ENCODE data around the gene USP25.

The USP25 gene

GRCh38 chr21:15763359-15763758, 33.6 kb downstream of the USP25 start:
- peak; percentile 8 for DNase-seq (ENCODE audit: low spot score)

DNA sequence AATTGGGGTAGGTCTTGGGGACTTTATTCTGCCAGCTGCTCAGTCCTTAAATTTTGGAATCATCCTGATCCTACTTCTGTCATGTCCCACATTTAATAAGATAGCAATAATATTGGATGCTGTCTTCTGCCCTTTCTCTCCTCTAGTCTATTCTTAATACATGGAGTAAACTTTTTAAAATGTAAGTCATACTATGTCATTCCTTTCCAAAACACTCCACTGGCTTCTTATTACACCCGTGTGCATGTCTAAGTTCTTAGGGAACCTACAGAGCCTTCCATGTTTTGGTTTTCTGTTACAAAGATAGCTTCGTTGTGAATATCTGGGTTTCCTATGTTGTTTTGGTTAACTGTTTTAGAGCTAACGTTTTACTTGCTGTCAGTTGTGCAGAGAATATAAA, 35.1 kb downstream of the USP25 start:
- no peak for DNase-seq (ENCODE audit: low spot score)

DNA sequence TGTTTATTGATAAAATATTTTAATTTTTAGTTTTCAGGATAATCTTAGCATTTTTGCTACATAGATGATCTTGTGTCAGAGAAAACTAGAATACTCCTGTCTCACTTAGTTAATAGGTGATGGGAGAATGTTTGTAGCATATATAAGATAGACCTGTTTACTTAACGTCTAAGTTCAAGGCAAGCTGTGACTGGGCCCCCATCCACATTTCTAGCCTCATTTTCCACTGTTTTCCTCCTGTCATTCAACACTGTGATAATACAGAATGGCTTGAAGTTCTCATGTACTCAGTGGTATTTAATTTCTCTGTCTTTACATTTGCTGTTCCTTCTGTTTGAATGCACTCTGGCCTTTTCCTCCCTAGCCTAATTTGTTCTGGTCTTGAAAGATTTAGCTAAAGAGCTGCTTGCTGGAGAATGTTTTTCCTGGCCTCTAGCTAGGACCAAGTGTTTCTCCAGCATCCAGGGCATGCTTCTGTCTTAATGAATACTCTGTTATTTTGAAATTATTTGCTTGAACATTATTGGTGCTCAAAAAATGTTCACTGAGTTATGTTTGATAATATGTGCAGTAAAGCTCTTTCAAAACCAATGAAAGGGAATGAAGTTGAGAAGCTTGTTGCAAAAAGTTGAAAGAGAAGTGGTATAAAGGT, 37.3 kb downstream of the USP25 start:
- no peak for DNase-seq (ENCODE audit: low spot score)

GRCh38 chr21:15768045-15768601, 38.3 kb downstream of the USP25 start:
- DNase-seq (ENCODE audit: low spot score) = no peak

DNA sequence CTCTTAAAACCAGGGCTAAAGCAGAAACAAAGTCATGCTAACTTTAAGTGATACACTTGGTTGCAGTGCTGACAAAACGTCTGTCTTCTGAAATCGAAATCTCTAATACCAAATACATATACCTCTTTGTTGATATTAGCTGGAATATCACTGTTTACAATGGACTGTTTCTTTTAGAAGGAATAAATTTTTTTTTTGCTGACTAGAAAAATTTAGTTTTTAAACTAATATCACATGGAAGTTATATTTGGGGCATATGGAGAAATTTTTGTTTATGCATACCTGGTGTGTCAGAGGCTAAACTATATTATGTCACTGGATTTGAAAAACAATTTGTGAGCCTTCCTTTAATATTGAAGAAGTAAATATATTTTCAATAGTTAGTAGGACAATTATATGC, 39.1 kb downstream of the USP25 start:
- no peak for DNase-seq (ENCODE audit: low spot score)

DNA sequence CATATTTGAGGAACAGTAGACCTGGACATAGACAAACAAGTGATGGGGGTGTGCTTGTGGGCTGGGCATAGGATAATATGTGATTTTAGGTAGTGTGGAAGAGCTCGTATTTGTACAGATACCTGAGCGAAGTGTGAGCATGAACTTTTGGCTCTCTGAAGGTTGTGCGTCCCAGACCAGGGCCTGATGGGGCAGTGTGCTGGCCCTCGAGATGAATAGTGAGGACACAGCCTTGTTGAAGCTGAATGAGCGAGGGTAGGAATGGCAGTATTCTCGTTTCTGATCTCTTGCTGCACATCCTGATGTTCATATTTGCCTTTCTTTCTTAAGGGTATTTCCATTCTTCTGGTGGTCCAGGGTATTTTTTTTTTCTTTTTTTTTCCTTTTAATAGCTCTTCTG, 41.5 kb downstream of the USP25 start:
- no peak for DNase-seq (ENCODE audit: low spot score)

- no peak for DNase-seq (ENCODE audit: low spot score)
These were observed 42.9 kb downstream of the USP25 start for GRCh38 chr21:15772654-15773053.

DNA sequence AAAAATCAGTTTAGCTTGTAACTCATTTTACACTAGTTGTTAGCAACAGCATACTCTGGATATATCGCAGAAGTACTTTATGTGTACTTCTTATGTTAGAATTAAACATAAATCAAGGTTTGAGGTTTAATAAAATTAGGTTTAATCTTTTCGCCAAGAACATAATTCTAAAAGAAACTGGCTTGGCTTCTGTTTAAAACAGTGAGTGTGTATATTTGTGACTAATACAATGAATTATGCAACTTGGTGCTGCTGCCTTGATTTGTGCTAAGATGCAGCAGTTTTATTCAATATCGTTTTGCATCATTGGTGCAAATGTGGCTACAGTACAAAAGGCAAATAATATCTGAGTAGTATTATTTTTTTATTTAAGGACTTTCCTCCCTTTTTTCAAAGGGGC, 44.8 kb downstream of the USP25 start:
- DNase-seq (ENCODE audit: low spot score) = no peak

GRCh38 chr21:15775291-15775690, 45.5 kb downstream of the USP25 start:
- no peak for DNase-seq (ENCODE audit: low spot score)

DNA sequence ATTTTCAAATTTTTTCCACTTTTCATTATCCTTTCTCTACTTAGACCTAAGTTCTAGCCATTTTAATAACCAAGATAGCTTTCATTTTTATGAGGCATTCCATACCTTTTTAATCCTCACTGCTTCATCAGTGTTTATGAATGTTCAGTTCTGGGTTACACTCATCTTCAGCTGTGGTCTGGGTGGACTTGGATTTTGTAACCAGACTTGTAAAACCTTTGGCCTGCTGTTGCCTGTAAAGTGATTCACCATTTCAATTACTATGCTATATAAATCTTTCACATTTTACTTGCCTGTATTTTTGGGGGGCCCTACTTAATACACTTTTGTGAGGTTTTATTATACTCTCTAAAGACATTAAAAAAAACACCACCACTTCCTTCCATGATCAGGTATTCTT, 46.2 kb downstream of the USP25 start:
- DNase-seq (ENCODE audit: low spot score) = no peak

DNA sequence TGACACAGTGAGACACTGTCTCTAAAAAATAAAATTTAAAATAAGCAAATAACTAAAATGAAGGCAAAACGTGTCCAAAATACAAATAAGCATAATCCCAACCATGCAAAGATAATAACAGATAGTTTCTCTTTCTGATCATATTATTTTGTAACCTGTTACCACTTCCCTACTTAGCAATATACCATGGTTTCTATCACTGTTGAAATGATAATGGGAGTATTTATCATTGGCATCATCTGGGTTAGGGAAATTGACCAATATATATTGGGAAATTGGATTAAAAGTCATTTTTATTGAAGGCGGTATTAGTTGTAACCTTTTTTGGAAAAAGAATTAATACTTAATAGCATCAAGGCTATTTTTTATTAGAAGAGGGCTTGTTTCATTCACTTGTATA, 47.0 kb downstream of the USP25 start:
- no peak for DNase-seq (ENCODE audit: low spot score)

DNA sequence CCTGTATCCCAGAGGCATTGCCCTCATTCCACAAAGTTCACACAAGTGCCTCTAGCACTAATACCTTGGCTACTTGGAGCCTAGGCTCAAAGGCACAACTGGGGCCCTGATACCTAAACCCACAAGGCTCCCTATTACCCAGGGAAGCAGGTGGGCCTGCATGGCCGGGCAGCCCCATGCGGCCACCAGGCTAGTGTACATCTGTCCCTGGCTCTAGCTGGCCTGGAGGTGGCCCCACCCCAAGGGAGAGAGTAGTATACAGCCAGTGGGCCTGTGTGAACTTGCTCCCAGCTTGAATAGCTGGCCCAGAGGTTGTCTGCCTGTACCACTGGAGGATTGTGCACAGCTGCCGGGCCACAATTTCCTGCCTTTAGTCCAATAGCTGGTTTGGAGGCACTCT, 52.2 kb downstream of the USP25 start:
- no peak for DNase-seq (ENCODE audit: low spot score)

- no peak for DNase-seq (ENCODE audit: low spot score)
These were observed 59.2 kb downstream of the USP25 start for GRCh38 chr21:15788847-15789523.

DNA sequence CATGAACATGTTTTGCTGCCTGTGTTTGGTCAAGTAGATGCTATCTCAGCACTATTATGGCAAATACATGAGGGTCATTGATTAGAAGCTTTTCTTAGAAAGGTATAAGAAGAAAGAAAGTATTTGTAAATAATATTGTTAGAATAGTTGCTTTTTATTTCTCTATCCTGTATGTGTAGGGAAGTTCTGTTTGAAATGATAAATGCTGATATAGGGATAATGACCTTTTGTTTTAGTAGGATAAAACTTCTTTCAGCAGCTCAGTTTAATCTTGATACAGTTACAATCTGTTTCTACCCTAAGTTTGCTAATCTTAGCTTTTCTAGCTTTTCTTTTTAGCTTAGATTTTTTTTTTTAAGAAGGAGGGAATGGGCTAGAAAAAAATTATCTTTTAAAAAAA, 63.3 kb downstream of the USP25 start:
- DNase-seq (ENCODE audit: low spot score) = no peak

DNA sequence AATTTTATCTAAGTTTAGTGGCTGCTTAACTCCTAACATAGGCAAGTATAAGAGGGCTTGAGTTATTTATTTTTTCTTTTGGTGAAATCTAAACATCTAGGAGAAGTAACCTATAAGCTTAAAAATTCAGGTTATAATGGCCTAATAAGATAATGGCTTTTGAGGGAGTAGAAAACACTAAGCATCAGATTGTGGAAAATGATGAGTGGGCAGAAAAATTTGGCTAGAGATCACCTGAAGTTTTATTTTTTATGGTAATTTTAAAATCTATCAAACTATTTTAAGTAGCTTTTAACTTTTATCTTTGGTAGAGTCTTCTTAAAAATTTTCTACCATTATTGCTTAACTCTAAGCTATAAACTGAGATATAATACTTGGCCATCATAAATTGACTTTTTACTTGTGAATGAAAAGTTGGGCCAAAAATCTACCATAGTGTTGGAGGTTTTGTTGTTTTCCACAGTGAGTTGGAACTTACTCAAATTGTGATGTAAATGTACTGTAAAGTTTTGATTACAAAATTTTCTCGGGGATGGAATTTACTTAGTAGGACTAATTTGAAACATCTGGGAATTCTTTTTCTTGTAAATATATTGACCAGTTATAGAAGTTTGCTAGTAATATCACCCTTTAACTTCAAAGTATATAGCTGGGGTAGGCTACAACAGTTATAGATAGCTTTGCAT, 63.9 kb downstream of the USP25 start:
- DNase-seq (ENCODE audit: low spot score) = no peak

DNA sequence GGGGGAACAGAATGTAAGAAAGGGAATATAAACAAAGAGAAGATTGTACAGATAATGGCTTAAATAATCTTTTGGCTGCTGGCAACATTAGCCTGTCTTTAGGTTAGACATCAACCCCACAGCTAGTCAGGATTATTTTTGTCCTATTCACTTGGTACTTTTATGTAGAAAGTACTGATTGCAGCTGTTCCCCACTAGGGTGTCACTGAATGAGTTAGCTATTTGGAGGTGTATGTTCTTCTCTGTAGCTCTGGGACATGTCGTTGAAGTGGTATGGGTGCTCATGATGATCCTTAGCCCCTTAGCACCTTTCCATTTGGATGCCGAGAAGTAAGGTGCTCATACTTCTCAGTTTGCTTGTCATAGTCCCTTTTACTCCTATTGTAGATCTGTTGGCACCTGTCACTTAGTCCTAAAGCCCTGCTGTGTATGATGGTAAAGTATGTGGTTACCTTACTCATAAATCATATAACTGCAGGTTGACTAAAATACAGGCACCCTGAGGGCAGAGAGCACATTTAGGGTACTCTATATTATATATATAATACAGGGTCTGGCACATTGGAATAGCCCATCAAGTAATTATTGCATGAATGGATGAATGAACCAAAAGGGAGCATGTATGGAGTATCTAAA, 64.6 kb downstream of the USP25 start:
- no peak for DNase-seq (ENCODE audit: low spot score)

DNA sequence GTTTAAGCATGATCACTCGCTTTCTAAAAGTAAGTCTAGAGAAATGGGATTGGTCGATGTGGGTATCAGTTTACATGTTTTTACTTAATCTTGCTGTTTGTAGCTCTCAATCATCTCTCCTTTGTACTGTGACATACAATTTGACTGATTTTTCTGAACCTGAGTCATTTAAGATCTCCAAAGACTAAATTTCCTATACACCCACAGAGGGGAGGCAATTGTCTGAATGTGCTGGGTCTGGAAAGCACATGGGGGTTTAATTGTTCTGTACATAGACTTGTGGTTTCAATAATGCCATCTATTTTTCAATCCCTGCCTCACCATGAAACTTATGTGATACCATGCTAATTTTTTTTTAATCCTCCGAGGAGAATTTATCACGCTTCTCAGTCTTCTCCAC, 65.8 kb downstream of the USP25 start:
- DNase-seq (ENCODE audit: low spot score) = no peak

DNA sequence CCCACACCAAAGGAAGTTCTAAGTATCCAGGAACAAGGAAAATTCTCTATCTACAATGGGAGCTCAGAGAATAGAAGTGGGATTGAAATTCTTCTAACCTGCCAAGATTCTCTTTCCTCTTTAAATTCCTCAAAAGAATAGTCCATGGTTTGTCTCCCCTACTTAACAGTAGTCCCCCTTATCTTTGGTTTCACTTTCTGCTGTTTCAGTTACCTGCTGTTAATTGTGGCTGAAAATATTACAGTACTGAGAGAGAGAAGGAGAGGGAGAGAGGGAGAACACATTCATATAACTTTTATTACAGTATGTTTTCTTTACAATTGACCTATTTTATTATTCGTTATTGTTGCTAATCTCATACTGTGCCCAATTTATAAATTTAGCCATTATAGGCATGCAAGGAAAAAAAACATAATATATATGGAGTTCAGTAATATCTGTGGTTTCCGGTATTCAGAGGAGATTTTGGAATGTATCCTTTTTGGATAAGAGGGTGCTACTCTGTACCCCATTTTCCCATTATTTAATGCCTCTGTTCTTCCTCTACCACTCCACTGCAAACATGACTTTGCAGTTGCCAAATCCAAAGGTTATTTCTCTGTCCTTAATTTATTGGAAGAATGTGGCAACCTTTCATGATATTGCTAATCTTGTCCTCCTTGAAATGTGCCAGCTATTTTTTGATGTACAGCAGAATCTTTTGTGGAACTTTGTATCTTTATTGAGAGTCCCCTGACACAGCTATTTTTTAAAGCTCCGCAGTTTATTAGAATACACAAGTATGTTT, 68.0 kb downstream of the USP25 start:
- DNase-seq (ENCODE audit: low spot score) = no peak

DNA sequence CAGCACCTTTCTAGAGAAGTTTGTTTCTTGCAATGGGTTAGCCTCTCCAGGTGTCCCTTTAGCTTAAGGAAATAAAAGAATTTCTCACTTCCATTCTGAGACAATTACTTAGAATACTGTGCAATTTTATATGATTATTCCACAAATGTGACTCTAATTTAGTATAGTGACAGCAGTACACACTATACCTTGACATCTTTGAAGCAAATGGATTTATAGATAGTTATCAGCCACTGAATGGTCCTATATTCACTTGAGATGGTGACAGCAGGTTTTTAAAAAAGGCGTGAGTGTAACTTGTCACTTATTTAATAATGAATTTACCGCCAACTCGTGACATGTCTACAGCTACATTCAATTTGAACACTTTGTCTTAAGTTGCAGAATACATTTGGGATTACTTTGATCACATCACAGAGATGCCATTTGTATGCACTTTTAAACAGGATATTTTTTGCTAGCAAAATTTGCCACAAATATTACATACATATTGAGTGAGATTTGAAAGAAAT, 71.6 kb downstream of the USP25 start:
- DNase-seq (ENCODE audit: low spot score) = no peak

GRCh38 chr21:15804247-15805005, 74.6 kb downstream of the USP25 start:
- no peak for DNase-seq (ENCODE audit: low spot score)

DNA sequence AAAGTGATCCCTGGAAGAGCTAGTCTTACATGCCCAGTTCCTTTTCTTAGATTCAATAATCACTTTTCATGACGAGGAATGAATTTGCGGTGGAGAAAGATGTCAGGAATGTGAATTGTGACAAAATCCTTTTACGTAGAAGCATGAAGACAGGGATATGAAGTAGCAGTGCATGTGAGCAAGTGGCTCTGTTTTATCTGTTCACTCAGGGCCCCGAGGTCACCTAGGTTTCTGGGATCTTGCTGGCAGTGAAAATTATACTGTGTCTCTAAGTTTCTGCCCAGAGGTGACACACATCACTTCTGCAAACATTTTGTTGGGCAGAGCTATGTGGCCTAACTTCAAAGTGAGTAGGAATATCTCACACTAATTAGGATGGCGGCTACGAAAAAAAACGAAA, 79.3 kb downstream of the USP25 start:
- no peak for DNase-seq (ENCODE audit: low spot score)
